Suppressor macrophage treated with lipopolysaccharide for 4 hours (primary cell): ENCODE data around the gene MRPL20.
"Not testable (repeated sequence)": the region's sequence is repeated elsewhere in the genome, so short reads cannot be mapped to it uniquely, and the experiment has no call there.

ENCODE experiments used
- DNase-seq: peaks from one replicate; pipeline ENCODE4 v3.0.0-alpha.2; 2020

MRPL20 gene

GRCh38 chr1:1380860-1381259, 26.2 kb downstream of the MRPL20 start:
- no peak for DNase-seq

DNA sequence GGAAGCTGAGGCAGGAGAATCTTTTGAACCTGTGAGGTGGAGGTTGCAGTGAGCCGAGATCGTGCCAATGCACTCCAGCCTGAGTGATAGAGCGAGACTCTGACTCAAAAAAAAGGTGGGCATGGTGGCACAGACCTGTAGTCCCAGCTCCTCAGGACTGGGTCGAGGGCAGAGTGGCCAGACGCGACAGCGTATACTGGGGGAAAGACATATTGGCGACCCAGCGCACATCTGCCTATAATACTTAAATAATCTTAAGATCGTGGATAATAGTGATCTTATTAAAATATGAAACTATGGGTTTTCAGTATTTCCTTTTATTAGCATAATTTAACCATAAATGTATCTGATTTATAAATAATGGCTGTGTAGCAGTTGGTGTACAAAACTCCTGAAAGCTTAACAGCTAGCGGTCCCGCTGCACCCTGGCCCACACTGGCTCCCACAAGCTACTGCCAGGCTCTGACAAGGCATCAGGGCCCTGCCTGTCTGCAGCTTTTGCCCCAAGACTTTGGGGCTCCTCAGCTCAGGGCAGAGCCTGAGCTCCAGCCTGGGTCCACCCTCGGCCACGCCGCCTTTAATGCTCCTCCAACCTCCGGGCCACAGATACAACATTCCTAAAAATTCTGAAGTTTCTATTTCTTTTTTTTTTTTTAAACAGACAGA, 29.4 kb downstream of the MRPL20 start:
- DNase-seq, result no peak

DNA sequence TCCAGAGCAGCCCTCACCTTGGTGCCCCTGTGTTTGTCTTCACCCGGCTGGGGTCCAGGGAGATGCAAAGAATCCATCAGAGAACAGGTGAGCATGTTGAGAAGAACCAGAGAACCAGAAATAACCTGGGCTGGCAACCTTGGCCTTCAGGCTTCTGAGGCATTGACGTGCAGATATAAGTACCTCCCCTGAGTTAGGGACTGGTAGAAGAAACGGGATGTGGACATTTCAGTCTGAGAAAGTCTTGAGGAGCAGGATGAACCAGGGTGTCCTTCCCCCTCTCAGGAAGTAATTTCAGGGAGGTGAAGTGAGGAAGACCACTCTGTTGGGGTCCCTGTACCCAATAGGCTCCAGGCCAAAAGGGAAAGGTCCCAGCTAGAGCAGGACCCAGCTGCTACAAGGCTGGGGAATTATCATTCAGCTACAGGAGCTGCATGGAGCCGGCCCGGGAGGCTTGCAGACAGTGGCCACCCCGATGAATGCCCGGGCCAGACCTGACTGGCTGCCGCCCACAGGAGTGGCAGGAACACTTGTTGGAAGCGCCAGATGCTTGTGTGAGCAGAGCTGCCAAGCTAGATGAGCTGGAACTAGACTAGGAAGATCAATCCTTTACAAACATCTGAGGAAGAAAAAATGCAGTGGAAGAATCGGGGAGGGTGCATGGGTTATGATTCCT, 30.4 kb downstream of the MRPL20 start:
- DNase-seq, result no peak

DNA sequence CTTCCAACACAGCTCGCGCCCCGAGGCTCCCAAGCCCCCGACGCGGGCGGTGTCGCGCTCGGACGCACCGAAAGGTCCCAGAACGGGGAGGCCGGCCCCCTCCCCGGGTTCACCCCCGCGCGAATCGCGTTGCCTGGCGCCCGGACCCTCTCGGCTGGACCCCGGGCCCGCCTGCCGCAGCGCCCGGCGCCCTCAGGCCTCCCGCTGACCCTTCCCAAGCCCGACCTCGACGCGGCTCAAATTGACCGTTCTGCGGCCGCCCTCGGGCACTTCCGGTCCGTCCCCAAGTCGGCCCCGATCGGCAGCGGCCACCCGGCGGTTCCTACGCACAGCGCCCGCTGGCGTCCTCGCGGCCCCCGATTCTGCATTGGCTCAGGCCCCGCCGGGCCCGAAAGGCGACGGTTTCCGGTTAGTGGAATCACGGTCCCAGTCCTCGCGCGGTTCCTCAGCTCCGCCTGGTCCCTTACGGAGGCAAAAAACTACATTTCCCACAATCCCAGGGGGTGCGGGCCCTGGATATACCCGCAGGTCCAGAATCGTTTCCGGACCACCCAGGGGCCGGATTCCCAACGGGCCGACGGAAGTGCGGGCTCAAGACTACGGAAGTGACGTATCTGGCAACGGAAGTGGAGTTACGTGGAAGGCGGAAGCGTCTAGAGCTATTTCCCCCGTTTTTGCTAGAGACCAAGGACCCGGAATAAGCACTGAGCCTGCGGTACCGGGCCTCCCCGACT, 32.0 kb downstream of the MRPL20 start, which contains the start of gene AURKAIP1:
AURKAIP1 (minus strand) TSS at position 279 of the 734 bp plus-strand sequence. CDS start 451 bp downstream, outside the sequence.
- peak; percentile 100 for DNase-seq

- no peak for DNase-seq
Observed at GRCh38 chr1:1374589-1374928, 32.5 kb downstream of the MRPL20 start.

DNA sequence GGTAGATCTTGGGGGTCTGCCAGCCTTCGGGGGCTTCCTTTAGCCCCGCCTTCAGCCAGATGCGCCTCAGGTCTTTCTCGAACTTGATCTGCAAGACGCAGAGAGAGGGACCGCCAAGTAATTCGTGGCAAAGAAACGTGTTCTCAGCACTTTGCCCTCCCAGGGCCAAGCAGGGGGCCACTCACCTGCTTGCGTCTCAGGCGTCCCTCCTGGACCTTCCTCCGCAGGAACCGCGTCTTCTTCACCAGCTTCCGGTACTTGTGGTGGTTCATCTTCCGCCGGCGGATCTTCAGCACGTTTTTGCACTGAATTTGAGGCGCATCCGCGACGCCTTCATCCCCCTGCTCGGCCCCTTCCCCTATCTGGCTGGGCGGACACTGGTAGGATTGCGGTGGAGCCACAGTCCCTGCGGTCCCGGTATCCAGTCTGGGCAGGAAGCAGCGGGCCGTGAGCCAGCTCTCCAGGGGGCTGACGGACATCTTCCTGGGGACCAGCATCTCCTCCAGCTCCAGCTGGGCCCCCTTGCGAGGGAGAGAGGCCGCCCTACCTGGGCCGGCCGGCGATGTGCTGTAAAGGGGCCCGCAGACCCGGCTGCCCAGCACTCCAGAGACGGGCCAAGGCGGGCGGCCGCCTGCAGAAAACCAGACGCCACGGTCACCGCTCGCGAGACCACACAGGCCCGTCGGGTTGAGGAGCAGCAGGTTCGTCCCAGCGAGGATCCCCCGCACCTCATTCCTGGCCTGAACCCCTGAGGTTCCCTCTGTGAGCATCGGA, 33.1 kb downstream of the MRPL20 start:
- DNase-seq, result no peak

DNA sequence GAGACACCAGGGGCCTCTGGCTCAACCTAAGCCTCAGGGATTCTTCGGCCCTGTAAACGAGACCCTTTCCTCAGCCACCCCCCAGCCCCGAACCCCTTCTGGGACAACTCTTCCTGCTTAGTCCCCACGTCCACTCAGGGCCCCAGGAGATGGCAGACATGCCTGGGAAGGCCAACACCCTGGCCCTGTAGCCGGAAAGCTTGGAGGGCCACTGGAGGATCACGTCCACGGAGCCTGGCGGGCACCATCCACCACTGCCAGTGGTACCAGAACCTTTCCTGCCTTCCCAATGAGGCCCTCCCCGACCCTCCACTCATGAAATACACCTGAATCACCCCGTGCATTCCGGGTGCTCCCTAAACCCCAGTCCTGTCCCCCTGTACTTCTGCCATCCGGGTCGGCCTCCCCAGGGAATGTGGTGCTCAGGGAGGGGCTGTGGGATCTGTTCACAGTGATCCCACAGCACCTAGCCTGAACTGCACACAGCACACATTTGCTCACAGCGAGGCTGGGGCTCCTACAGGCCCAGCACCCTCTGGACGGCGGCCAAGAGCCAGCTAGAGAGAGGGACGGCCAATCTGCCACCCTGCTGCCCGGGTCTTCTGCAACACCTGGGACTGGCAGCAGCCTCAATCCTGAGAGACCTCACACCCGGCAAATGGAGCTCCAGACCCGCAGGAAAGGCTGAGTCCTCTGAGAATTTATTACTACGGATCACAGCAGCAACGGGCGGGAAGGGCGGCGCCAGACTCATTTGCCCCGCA, 33.9 kb downstream of the MRPL20 start:
- no peak for DNase-seq

DNA sequence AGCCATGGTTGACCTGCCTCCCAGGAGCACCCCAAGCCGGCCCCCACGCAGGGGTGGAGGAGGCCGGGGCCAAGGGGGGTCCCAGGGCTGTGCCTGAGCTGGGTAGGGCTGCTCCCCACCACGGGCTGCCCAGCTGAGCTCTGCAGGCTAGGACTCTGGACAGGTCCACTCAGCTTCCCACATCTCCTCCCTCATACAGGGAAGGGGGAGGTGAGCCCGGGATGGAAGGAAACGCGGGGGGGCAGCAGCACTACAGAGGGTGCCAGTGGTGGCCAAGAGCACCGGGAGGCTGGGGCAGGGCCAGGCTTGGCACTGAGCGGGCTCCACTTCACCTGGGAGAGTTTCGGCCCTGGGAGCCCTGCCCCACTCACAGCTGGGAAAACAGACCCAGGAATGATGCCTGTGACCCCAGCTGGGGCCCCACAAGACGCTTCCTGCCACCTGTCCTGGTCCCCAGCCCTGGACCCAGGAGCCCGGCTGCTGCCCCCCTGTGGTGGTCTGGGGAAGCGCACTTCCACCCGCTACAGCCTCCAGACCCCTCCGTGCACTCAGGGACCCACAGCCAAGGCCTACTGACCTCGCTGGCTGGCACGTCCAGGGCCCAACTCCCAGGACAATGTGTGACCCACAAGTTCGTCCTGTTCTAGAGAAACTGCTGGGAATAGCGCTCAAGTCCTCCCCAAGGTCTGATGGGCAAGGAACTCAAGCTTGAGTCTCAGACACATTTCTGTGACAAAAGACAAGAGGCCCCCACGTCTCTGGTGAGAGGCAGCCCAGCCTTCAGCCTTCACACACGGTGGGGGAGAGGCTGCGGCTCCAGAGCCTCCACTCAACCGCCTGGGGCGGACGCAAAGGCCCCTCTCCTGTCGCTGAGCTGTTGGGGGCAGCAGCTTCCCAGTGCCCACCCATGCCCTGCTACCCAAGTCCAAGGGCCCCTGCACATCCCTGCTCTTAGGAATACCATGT, 35.1 kb downstream of the MRPL20 start:
- peak; percentile 68 for DNase-seq

DNA sequence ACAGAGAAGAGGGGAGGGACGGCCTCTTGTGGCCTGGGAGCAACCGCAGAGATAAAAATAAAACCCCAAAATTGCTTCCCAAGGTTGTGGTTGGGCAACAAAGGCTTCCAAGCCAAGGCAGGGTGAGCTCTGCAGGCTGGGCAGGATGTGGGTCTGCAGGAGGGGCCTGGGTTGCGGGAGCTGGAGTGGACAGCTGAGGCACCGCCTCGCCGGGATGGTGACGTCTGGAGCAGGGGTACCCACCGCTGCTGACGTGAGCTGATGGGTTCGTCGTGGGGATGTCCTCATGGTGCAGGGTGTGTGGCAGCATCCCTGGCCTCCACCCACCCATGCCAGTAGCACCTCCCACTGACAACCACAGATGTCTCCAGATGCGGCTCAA, 35.7 kb downstream of the MRPL20 start:
- DNase-seq, result no peak

GRCh38 chr1:1370771-1371300, 36.3 kb downstream of the MRPL20 start:
- DNase-seq, result no peak

DNA sequence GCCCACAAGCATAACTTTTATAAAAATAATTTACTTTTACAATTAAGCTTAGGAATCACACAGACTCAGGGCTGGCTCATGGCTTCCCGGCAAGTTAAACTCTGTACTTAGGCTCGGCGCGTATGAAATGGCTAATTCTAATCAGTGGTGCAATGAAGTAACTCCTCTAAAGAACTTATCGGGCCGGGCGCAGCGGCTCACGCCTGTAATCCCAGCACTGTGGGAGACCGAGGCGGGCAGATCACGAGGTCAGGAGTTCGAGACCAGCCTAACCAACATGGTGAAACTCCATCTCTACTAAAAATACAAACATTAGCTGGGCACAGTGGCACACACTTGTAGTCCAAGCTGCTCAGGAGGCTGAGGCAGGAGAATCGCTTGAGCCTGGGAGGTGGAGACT, 37.0 kb downstream of the MRPL20 start:
- not testable (repeated sequence) for DNase-seq

- no peak for DNase-seq
Observed at GRCh38 chr1:1367315-1367714, 39.8 kb downstream of the MRPL20 start.

DNA sequence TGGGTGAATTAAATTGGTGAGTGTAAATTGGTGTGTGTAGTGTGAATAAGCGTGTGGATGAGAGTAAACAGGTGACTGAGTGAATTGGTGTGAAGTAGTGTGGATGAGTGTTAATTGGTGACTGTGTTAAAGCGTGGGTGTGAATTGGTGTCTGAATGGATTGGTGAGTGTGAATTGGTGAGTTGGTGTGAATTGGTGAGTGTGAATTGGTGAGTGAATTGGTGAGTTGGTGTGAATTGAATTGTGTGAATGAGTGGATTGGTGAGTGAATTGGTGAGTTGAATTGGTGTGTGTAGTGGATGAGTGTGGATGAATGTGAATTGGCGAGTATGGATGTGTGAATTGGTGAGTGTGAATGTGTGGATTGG, 40.4 kb downstream of the MRPL20 start:
- DNase-seq, result no peak

- no peak for DNase-seq
Observed at GRCh38 chr1:1365875-1366698, 41.0 kb downstream of the MRPL20 start.

- DNase-seq, result no peak
Observed at GRCh38 chr1:1364266-1364665, 42.8 kb downstream of the MRPL20 start.

DNA sequence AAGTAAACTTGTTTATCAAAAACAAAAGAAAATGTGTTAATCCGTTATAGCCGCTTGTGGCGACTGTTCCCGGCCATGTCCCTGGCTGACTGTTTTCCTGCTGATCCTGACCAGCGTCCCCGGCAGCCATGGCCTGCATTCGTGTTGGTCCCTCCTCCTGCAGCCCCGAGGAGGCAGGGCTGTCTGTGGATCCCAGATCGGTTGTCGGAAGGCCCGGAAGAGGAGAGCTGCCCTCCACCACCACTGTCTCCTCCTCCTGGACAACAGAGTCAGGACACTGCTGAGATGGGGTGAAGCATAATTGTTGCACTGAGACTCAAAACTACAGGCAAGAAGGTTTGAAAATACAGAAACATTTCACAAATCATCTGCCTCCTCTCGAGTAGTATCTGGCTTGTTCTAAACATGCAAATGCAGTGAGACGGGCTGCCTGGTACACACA, 45.1 kb downstream of the MRPL20 start:
- no peak for DNase-seq

DNA sequence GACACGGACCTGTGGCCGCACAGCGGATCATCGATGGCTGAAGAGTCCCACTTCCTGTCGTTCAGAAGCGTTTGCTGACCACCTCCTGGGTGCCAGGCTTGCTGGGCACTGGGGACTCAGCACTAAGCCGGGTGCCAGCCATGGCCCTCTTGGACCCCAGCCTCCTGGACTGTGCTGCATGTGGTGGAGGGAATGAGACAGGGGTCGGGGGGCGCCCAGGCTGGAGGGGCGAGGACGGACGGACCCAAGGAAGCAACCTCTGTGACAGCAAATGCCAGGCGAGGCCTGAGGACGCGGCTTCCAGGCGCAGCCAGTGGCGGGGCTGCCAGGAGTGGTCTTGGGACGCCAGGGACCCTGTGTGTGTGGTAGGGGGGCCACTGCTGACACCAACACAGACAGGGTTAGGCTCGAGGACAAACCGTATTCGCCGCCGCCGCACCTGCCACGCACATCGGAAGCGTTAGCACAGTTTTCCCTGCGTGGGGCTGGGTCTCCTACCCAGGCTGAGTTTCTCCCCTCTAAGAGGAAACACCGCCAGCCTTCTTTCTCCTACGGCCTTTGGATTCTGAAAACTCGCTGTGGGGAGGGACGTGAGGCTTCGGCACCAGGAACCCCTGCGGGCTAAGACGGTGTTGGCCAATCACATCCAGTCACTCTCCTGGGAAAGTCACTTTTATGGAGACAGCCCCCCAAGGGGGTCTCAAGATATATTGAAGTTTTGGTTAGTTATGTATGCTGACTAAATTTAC, 45.7 kb downstream of the MRPL20 start:
- DNase-seq, result no peak

- DNase-seq, result no peak
Observed at GRCh38 chr1:1360506-1361169, 46.5 kb downstream of the MRPL20 start.
